Posterior vena cava (tissue), 2 donors: Measurements from ENCODE around the gene RAP1B. TPM values are rescaled to one million over a fixed set of nuclear protein-coding genes. Genes with fewer than 3 reads are reported as not detected.
"Not testable (repeated sequence)": the region's sequence is repeated elsewhere in the genome, so short reads cannot be mapped to it uniquely, and the experiment has no call there.

Source experiments
- DNase-seq: peaks from one replicate; pipeline ENCODE4 v3.0.0-alpha.2; 2020; ENCODE audit warnings: low spot score
- intact Hi-C, 2 donors: fragments of 100-400 bp; cut with DNase I; formaldehyde crosslinking; loops; one replicate each; pipeline versions ENCODE4 v1.14.1 to v1.14.2; 2022 to 2023
- total RNA-seq, 2 donors: library from RNA; stranded (reverse); fragmentation: NEBNext Ultra II Directional; extraction: Animal tissue kit (Norgen Biotek cat#: 25700); gene quantifications; one replicate each; pipeline ENCODE4 v1.2.1, GENCODE V29; 2021
- donor health status: DM: yes; HTN: yes; CAD: no.
- donor health status: DM: yes; HTN: yes; CAD: no.

The RAP1B gene
- total RNA-seq, 2 donors from 2014 or later = 167 to 192 TPM

GRCh38 chr12:68630050-68630449 is 19.4 kb downstream of the RAP1B start:
- DNase-seq = no peak
- intact Hi-C loops = no loop called here

GRCh38 chr12:68630598-68630997 is 19.9 kb downstream of the RAP1B start:
- intact Hi-C loops = no loop called here
- DNase-seq = no peak

GRCh38 chr12:68631227-68631626 is 20.5 kb downstream of the RAP1B start:
- intact Hi-C loops = no loop called here
- DNase-seq = no peak

- intact Hi-C loops = no loop called here
- DNase-seq = no peak
These were observed 21.8 kb downstream of the RAP1B start for GRCh38 chr12:68632486-68632885.

GRCh38 chr12:68633614-68634558 is 23.2 kb downstream of the RAP1B start:
- no peak for DNase-seq
- intact Hi-C loops = no loop called here

- no peak for DNase-seq
- intact Hi-C loops = no loop called here
These were observed 25.6 kb downstream of the RAP1B start for GRCh38 chr12:68636268-68636667.

- DNase-seq, intact Hi-C loops: not testable (repeated sequence)
These were observed 26.7 kb downstream of the RAP1B start for GRCh38 chr12:68637439-68637838.

GRCh38 chr12:68638171-68638570 is 27.5 kb downstream of the RAP1B start:
- DNase-seq = no peak
- intact Hi-C loops = no loop called here

GRCh38 chr12:68638721-68639395 is 28.2 kb downstream of the RAP1B start:
- DNase-seq = no peak
- intact Hi-C loops = no loop called here

- DNase-seq = no peak
- intact Hi-C loops = no loop called here
These were observed 28.7 kb downstream of the RAP1B start for GRCh38 chr12:68639396-68639767.

- intact Hi-C loops = no loop called here
- DNase-seq = no peak
These were observed 30.4 kb downstream of the RAP1B start for GRCh38 chr12:68641138-68641537.

GRCh38 chr12:68646484-68646883 is 35.8 kb downstream of the RAP1B start:
- intact Hi-C loops = no loop called here

GRCh38 chr12:68647507-68647906 is 36.8 kb downstream of the RAP1B start:
- intact Hi-C loops = no loop called here
- no peak for DNase-seq

More at GRCh38 chr12:68646484-68646883, 35.8 kb downstream of the RAP1B start:
- DNase-seq = no peak

- intact Hi-C loops = no loop called here
- DNase-seq = no peak
These were observed 37.5 kb downstream of the RAP1B start for GRCh38 chr12:68648179-68648578.

GRCh38 chr12:68665016-68665569 is 54.4 kb downstream of the RAP1B start:
- intact Hi-C loops = no loop called here
- no peak for DNase-seq

GRCh38 chr12:68667291-68667690 is 56.6 kb downstream of the RAP1B start:
- no peak for DNase-seq
- intact Hi-C loops = no loop called here

- no peak for DNase-seq
- intact Hi-C loops = no loop called here
These were observed 57.2 kb downstream of the RAP1B start for GRCh38 chr12:68667896-68668295.

GRCh38 chr12:68671179-68671578 is 60.5 kb downstream of the RAP1B start:
- no peak for DNase-seq
- intact Hi-C loops = no loop called here

GRCh38 chr12:68673788-68674187 is 63.1 kb downstream of the RAP1B start:
- intact Hi-C loops = no loop called here
- DNase-seq = no peak

- intact Hi-C loops = no loop called here
- DNase-seq = no peak
These were observed 63.7 kb downstream of the RAP1B start for GRCh38 chr12:68674376-68674775.
